Measurements from ENCODE around the gene GABRB2. TPM values are rescaled to one million over a fixed set of nuclear protein-coding genes. Genes with fewer than 3 reads are reported as not detected.
"Not testable (repeated sequence)": the region's sequence is repeated elsewhere in the genome, so short reads cannot be mapped to it uniquely, and the experiment has no call there.

Gene GABRB2
- polyA plus RNA-seq, 12 donors: 0.70 to 2.3 (median 1.2) TPM; not detected in 2

- DNase-seq: not testable (repeated sequence)
Observed at GRCh38 chr5:161245846-161246245, 300.7 kb downstream of the GABRB2 start.

Other genes starting within 250 kb of the GABRB2 start
- not detected for gene GABRA6, start 139.0 kb upstream of the GABRB2 start, polyA plus RNA-seq (ENCODE audit: insufficient read length in 12 of 12)